A549 (cell line): ENCODE results near the gene H1-8.

Experiments
- BHLHE40 ChIP-seq: IDR thresholded peaks from 2 replicates; pipeline ENCODE4 v1.6.1; 2012; ENCODE audit warnings: low read depth, low read length, inconsistent platforms
- CBX8 ChIP-seq: fragments of 200-600 bp; sonication (generic); IDR thresholded peaks from 2 replicates; pipeline ENCODE4 v1.6.1; 2016
- CEBPB ChIP-seq, 2 experiments: fragments of >200 bp in 1 of 2; sonication (Bioruptor Twin) in 1 of 2; formaldehyde crosslinking in 1 of 2; IDR thresholded peaks; 2 replicates each; pipeline ENCODE4 v1.6.1; 2012 to 2016
- CTCF ChIP-seq: fragments of >200 bp; sonication (Bioruptor Twin); formaldehyde crosslinking; IDR thresholded peaks from 3 replicates; pipeline ENCODE4 v1.5.1; 2016
- EP300 ChIP-seq, 2 experiments: fragments of >200 bp; sonication (Bioruptor Twin); formaldehyde crosslinking; IDR thresholded peaks; 2 replicates in 1 of 2; 3 replicates in 1 of 2; pipeline ENCODE4 v1.6.1; 2016 to 2017
- KDM1A ChIP-seq: fragments of 200-600 bp; sonication (generic); IDR thresholded peaks from 2 replicates; pipeline ENCODE4 v1.6.1; 2016; ENCODE audit warnings: low read depth, mild to moderate bottlenecking
- MYC ChIP-seq: IDR thresholded peaks from 2 replicates; pipeline ENCODE4 v1.6.1; 2012; ENCODE audit warnings: mild to moderate bottlenecking, inconsistent platforms, low read length, improper control_type of control experiment, borderline replicate concordance
- PBX3 ChIP-seq: IDR thresholded peaks from 2 replicates; pipeline ENCODE4 v1.6.1; 2012
- POLR2A ChIP-seq: IDR thresholded peaks from 2 replicates; pipeline ENCODE4 v1.6.1; 2012; ENCODE audit warnings: mild to moderate bottlenecking, low read length
- SMC3 ChIP-seq: fragments of >200 bp; sonication (Bioruptor Twin); formaldehyde crosslinking; IDR thresholded peaks from 3 replicates; pipeline ENCODE4 v1.6.1; 2018; ENCODE audit warnings: inconsistent platforms
- USF2 ChIP-seq: fragments of 450-650 bp; IDR thresholded peaks from 2 replicates; pipeline ENCODE4 v1.6.1; 2014; ENCODE audit warnings: antibody characterized with exemption

- TF ChIP-seq CTCF = no peak
- no peak for TF ChIP-seq MYC
- no peak for TF ChIP-seq POLR2A
- TF ChIP-seq SMC3 = no peak
- no peak for TF ChIP-seq CEBPB (IDR thresholded peaks at IDR 0.05)
- TF ChIP-seq USF2 = no peak
- TF ChIP-seq KDM1A = no peak
- TF ChIP-seq EP300 (IDR thresholded peaks at IDR 0.05) = no peak
- no peak for TF ChIP-seq BHLHE40
- TF ChIP-seq PBX3 = no peak
- no peak for TF ChIP-seq CBX8
Observed at GRCh38 chr3:129504471-129505100, 38.4 kb upstream of the H1-8 start.
